Fibroblast of villous mesenchyme (primary cell): ENCODE results near the gene GBA3. TPM values are rescaled to one million over a fixed set of nuclear protein-coding genes. Genes with fewer than 3 reads are reported as not detected.

Source experiments
- total RNA-seq: library from RNA; depleted of rRNA; stranded (reverse); fragments of >200 nt; gene quantifications from 2 replicates; pipeline ENCODE4 v1.2.3, GENCODE V29; 2012

GBA3 gene
- total RNA-seq, 1 donor, result not detected

Other genes starting within 250 kb of the GBA3 start
- gene ADGRA3, start 176.9 kb upstream of the GBA3 start, total RNA-seq, result 24.8 and 25.9 TPM in 2 replicates